ENCODE data around the gene SFT2D1.

- no peak for TF ChIP-seq POLR2A (IDR thresholded peaks at IDR 0.05)
- no peak for TF ChIP-seq CTCF (IDR thresholded peaks at IDR 0.05)
These were observed 64.3 kb downstream of the SFT2D1 start for GRCh38 chr6:166277892-166278578.
